Transverse colon (tissue), 4 donors: ENCODE results near the gene C4BPA. TPM values are rescaled to one million over a fixed set of nuclear protein-coding genes. Genes with fewer than 3 reads are reported as not detected.

Experiments used
- DNase-seq: peaks from one replicate; pipeline ENCODE4 v3.0.0-alpha.2; 2019
- H3K27ac ChIP-seq, 4 donors: fragments of 200-600 bp; sonication (generic); 2 replicates each; pipeline ENCODE4 v1.5.1; 2016 to 2018; ENCODE audit warnings: inconsistent platforms in 4 of 4
- H3K27me3 ChIP-seq: fragments of 200-600 bp; sonication (generic); 2 replicates; pipeline ENCODE4 v1.5.1; 2017; ENCODE audit warnings: inconsistent platforms
- H3K36me3 ChIP-seq, 4 donors: fragments of 200-600 bp; sonication (generic); 2 replicates each; pipeline ENCODE4 v1.5.1; 2017 to 2019; ENCODE audit warnings: inconsistent platforms in 4 of 4
- H3K4me1 ChIP-seq, 4 donors: fragments of 200-600 bp; sonication (generic); 2 replicates each; pipeline ENCODE4 v1.5.1; 2017 to 2020; ENCODE audit warnings: inconsistent platforms in 4 of 4
- H3K4me3 ChIP-seq, 4 donors: fragments of 200-600 bp; sonication (generic); 1 replicate in 1 of 4; 2 replicates in 3 of 4; pipeline versions ENCODE4 v1.5.1 to v1.6.1; 2017 to 2019; ENCODE audit warnings: inconsistent platforms in 4 of 4
- H3K9me3 ChIP-seq, 2 donors: fragments of 200-600 bp; sonication (generic); 2 replicates each; pipeline ENCODE4 v1.5.1; 2017 to 2019; ENCODE audit warnings: inconsistent platforms in 2 of 2
- CTCF ChIP-seq, 5 experiments: fragments of 200-600 bp in 3 of 5; fragments of 450-650 bp in 2 of 5; sonication (generic) in 3 of 5; IDR thresholded peaks; 1 replicate in 2 of 5; 2 replicates in 3 of 5; pipeline ENCODE4 v1.5.1; 2016 to 2017; ENCODE audit warnings: antibody characterized with exemption in 5 of 5, inconsistent platforms in 3 of 5, mild to moderate bottlenecking in 2 of 5, moderate library complexity in 1 of 5
- EP300 ChIP-seq: sonication (generic); formaldehyde crosslinking; IDR thresholded peaks from one replicate; pipeline ENCODE4 v1.6.1; 2017; ENCODE audit warnings: antibody characterized with exemption, low read depth
- POLR2A ChIP-seq: fragments of 450-650 bp; IDR thresholded peaks from one replicate; pipeline ENCODE4 v1.6.1; 2016; ENCODE audit warnings: antibody characterized with exemption, mild to moderate bottlenecking, moderate library complexity
- POLR2AphosphoS5 ChIP-seq, 3 donors: sonication (generic); formaldehyde crosslinking; IDR thresholded peaks; one replicate each; pipeline ENCODE4 v1.6.1; 2016; ENCODE audit warnings: antibody characterized with exemption in 3 of 3
- WGBS, 2 donors: methylation state at CpG; one replicate each; pipeline ENCODE4 v1.1.5; 2018; ENCODE audit warnings: low coverage in 1 of 2; 5-methylcytosine and 5-hydroxymethylcytosine counted together
- in situ Hi-C, 4 donors: fragments of 200-750 bp; cut with MboI; loops; one replicate each; pipeline versions ENCODE4 v1.15.0 to v1.15.1; 2017; ENCODE audit warnings: low sequenced_read_pairs in 3 of 4, low pct_ligation_motif_present in 1 of 4, low pct_unique_long_range_greater_than_20kb in 1 of 4
- intact Hi-C: fragments of 100-400 bp; cut with DNase I; formaldehyde crosslinking; loops from one replicate; pipeline ENCODE4 v1.15.1; 2023; ENCODE audit warnings: low total_unique reads
- total RNA-seq, 4 donors: library from RNA; depleted of rRNA; stranded (reverse); fragments of >200 nt; gene quantifications; one replicate each; pipeline ENCODE4 v1.1.0, GENCODE V29; 2016

C4BPA gene
- total RNA-seq, 4 donors from 2014 or later = 2.2 to 4.4 (median 2.5) TPM; not detected in 1

DNA sequence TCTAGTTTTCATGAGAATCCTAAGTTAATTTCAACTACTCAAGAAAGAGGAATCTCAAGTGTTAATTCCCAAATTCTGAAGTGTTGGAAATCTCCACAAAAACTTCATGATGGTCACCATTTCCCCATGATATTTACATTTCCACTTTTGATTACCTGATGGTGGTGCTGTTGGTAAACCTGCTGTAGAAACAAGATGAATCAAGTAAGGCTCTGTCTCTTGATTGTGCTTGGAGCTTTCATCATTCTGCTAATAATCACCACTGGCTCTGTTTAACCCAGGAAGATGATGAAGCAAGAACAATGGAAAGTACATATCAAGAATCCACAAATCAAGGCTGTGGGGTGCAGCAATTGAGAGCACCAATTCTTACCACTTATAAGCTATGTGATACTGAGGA lies 77.8 kb downstream of the C4BPA start:
- no peaks in the 10 kb centered on the region for H3K36me3 ChIP-seq
- no peaks in the 10 kb centered on the region for H3K4me1 ChIP-seq
- no peak for TF ChIP-seq EP300
- no peak for TF ChIP-seq CTCF (IDR thresholded peaks at IDR 0.05)
- no peak for TF ChIP-seq POLR2AphosphoS5 (IDR thresholded peaks at IDR 0.05)
- no peak for TF ChIP-seq POLR2A
- DNase-seq = no peak
- intact Hi-C loops (no loop called here), in situ Hi-C loops (loop anchor here in 1 of 4 donors (25.0 kb wide), 1 partner anchor 230 kb away; no protein-coding TSS in a partner anchor)
- no peak overlapping the region for H3K27ac ChIP-seq
- H3K4me3 ChIP-seq = no peak overlapping the region
- no peaks in the 10 kb centered on the region for H3K9me3 ChIP-seq
- no peaks in the 10 kb centered on the region for H3K27me3 ChIP-seq

DNA sequence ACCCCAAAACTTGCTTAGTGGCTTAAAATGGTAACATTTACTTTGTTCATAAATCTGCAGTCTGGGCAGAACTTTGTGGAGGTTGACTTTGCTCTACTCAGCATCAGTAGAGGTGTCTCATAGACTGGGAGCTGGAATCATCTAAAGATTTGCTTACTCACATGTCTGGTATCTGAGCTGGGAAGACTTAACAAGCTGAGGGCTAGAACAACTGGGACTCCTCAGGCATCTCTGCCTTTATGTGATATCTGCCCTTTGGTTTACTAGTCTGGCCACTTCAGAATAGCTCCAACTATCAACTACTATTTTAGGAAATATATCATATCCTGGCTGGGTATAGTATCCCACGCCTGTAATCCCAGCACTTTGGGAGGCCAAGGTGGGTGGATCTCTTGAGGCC lies 82.5 kb downstream of the C4BPA start:
- intact Hi-C loops = no loop called here
- Histone ChIP-seq H3K9me3 (no peaks in the 10 kb centered on the region), H3K4me1 (no peaks in the 10 kb centered on the region), H3K36me3 (no peaks in the 10 kb centered on the region), H3K27me3 (no peaks in the 10 kb centered on the region), H3K4me3 (no peak overlapping the region), H3K27ac (no peak overlapping the region)
- in situ Hi-C loops = loop anchor here in 1 of 4 donors (25.0 kb wide), 1 partner anchor 226 kb away; no protein-coding TSS in a partner anchor
- WGBS, 2 donors = 80 to 95% methylated on average over 1 of the region's 1 CpG
- TF ChIP-seq POLR2AphosphoS5 (IDR thresholded peaks at IDR 0.05) (no peak), CTCF (IDR thresholded peaks at IDR 0.05) (no peak), POLR2A (no peak), EP300 (no peak)
- no peak for DNase-seq

DNA sequence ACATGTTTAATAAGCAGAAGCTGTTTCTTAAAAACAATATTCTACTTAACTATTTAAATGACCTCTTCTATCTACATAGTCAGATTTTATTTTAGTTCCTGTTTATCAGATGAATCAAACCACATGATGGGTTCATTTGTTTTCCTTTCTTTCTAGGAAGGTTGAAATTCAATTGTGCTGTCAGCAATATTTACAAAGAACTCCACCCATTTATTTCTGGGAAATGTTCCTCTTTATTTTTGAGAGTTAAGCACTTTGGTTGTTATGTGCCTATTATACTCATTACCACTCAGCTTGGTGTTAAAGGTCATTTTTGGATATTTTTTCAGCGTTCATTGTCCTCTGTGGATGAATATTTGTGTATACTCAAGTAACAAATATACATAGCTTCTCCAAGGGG lies 84.9 kb downstream of the C4BPA start:
- Histone ChIP-seq H3K27me3 (no peaks in the 10 kb centered on the region), H3K9me3 (no peaks in the 10 kb centered on the region), H3K36me3 (no peaks in the 10 kb centered on the region), H3K27ac (no peak overlapping the region), H3K4me3 (no peak overlapping the region), H3K4me1 (no peaks in the 10 kb centered on the region)
- in situ Hi-C loops = loop anchor here in 1 of 4 donors (25.0 kb wide), 1 partner anchor 223 kb away; no protein-coding TSS in a partner anchor
- intact Hi-C loops = no loop called here
- TF ChIP-seq POLR2A = no peak
- no peak for TF ChIP-seq POLR2AphosphoS5 (IDR thresholded peaks at IDR 0.05)
- DNase-seq = no peak
- 22 to 35% methylated on average over 1 of the region's 1 CpG for WGBS, 2 donors

GRCh38 chr1:207191061-207191460 lies 87.0 kb downstream of the C4BPA start:
- no peaks in the 10 kb centered on the region for H3K9me3 ChIP-seq

More at GRCh38 chr1:207191061-207191460, 87.0 kb downstream of the C4BPA start:
- intact Hi-C loops = no loop called here
- no peak for DNase-seq
- in situ Hi-C loops = loop anchor here in 1 of 4 donors (25.0 kb wide), 1 partner anchor 221 kb away; no protein-coding TSS in a partner anchor
- Histone ChIP-seq H3K4me1 (no peaks in the 10 kb centered on the region), H3K27me3 (no peaks in the 10 kb centered on the region), H3K4me3 (no peak overlapping the region), H3K36me3 (no peaks in the 10 kb centered on the region), H3K27ac (no peak overlapping the region)
- TF ChIP-seq CTCF (IDR thresholded peaks at IDR 0.05) (no peak), EP300 (no peak), POLR2AphosphoS5 (IDR thresholded peaks at IDR 0.05) (no peak), POLR2A (no peak)
